GM21528 (cell line): ENCODE data around the gene MAPK8.
A peak's percentile ranks its signal among the peaks of the same experiment; 100 is the strongest.
"Not testable (repeated sequence)": the region's sequence is repeated elsewhere in the genome, so short reads cannot be mapped to it uniquely, and the experiment has no call there.

Experiments used
- ATAC-seq: cut with Tn5 transposase; IDR thresholded peaks from one replicate; pipeline ENCODE4 v1.9.1; 2021; ENCODE audit warnings: mild to moderate bottlenecking, moderate library complexity; ENCODE audit not compliant: unreplicated experiment, low FRiP score

Gene MAPK8

DNA sequence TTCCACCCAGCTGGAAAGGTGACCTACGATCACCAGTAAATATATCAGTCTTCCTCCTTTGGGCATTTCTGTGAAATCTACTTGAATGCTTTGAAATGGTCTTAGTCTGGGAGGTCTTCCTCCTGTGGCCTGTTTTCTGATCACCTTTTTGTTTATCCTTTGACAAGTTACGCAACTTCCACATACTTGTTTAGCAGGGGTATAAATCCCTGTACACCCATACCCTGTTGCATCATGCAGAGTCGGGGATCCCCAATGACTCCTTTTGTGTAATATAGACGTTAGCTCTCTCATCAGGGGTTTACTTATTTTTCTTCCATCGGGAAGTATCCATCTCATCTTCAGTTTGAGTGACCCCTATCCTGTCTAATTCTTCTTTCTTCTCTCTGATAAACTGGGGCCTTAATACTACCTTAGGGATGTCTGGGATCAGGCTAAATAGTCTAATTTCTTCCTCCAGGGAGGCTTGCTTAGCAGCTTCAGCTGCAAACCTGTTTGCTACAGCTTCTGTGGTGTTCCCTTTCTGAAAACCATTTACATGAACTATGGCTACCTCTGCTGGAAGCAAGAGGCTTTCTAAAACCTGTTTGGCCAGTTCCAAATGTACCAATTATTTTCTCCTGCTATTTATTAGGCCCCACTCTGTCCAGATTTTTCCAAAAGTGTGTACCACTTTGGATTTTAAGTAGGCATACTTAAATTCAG is 25.8 kb downstream of the MAPK8 start:
- no peak for ATAC-seq

DNA sequence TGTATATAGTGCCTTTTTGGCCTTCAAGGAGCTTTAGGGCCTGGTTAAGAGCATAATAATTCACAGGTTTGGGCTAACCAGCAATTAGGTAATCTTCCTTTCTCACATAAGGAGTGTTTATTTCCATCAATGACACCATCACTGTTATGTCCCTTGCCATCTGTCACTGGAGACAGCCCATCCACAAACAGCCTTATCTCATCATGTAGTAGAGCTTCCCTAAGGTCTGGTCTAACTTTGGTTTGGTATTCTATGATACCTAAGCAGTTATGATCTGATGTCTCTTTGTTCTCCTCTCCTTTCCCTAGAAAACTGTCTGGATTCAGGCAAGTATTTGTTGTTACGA is 26.4 kb downstream of the MAPK8 start:
- ATAC-seq = no peak

DNA sequence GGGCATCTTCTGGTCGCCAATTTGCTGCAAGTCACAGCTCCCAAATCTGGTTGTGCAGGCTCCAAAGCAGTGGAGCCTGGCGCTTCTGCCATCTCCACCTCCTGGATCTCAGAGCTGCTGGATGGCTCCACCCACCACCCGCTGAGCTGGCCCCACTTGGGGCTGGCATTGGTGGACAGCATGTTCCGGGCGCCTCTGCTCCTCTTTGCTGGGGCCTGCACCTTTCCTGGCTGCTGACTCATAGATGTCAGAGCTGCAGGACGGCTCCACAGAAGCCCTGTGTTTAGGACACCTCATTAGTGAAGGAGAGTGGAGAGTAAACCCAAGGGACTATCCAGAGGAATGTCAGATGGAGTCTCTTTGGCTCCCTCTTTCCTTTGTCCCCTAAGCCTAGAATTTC is 27.4 kb downstream of the MAPK8 start:
- no peak for ATAC-seq

DNA sequence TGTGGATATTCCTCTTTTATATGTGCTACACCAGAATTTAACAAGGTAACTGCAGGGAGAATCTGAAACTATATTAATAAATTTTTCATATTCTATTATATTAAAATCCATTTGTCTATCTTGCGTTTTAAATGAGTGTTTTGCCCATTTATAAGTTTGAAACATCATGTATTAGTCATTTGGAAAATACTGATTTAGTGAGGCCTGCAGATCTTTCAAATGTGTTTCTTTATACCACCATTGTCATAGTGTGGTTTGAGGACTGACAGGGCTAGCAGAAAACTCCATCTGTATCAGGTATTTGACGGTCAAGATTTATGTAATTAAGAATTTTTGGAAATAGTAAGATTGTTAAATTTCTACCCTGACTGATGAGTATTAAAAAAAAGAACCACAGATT is 29.3 kb downstream of the MAPK8 start:
- ATAC-seq = no peak

DNA sequence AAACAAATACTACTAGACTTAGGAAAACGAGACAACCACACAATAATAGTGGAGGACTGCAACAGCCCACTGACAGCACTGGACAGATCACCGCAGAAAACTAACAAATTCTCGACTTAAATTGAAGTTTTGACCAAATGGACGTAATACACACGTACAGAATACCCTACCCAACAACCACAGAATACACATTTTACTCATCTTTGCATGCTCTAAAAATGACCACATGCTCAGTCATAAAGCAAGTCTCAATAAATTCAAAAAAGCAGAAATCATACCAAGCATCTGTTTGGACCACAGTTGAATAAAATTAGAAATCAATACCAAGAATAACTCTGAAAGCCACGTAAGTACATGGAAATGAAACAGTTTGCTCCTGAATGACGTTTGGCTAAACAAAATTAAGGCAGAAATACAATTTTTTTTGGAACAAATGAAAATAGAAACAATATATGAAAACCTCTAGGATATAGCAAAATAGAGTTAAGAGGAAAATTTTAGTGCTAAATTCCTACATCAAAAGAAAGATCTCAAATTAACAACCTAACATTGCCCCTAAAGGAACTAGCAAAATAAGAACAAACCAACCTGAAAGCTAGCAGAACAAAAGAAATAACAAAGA is 30.6 kb downstream of the MAPK8 start:
- peak; percentile 80 for ATAC-seq

DNA sequence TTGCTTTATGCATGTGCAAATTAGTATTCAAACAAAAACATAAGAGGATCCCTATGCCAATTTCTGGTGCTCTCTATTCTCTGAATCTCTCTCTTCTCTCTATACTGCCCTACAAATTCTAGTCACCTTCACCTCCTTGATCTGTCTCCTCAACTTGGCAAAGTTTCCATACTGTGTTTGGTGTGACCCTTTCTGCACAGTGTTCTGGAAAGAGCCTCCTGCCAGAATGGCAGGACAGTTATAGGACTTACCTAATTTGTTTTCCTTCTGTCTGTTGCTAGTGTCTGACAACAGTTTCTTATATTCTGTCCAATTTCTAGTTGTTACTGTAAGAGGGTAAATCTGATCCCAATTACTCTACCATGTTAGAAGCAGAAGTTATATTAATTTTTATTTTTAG is 34.3 kb downstream of the MAPK8 start:
- no peak for ATAC-seq

DNA sequence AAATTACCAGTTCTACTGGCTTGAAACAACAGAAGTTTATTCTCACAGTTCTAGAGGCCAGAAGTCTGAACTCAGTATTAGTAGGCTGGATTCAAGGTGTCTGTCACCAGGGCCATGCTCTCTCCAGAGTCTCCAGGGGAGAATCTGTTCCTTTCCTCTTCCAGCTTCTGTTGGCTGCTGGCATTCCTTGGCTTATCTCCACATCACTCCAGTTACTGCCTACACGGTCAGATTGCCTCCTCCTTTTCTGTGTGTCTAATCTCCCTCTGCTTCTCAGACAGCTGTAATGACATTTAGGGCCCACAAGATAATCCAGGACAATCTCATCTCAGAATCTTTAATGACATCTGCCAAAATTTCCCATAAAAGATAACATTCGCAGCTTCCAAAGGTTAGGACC is 36.6 kb downstream of the MAPK8 start:
- ATAC-seq = no peak

DNA sequence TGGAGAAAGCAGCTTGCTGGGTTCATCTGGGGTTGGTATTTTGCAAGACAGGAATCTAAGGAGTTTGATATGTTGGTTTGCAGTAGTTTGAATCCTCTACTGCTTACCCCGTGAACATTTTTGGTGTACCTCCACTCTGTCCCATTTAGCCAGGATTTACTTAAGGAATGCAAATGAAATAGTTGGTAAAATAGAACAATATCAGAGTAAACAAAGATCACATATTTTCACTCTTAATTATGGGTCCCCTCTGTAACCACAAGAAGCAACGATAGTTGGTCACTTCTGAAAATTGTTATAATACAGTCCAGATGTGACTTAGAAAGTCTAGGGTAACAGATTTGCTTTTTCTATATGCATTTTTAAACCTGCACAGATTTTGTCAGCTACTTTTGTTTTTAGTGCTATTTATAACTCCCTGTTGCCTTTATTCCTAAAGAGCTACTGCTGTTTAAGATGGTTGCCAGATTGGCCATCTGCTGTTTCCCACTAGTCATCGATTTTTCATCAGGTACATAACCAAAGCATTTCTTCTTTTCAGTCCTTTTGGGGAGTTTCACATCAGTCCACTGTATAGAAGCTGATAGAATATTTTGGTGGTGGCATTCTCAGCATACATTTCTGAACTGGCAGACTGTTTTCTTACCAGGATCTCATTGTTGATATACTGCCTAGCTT is 37.6 kb downstream of the MAPK8 start:
- no peak for ATAC-seq

DNA sequence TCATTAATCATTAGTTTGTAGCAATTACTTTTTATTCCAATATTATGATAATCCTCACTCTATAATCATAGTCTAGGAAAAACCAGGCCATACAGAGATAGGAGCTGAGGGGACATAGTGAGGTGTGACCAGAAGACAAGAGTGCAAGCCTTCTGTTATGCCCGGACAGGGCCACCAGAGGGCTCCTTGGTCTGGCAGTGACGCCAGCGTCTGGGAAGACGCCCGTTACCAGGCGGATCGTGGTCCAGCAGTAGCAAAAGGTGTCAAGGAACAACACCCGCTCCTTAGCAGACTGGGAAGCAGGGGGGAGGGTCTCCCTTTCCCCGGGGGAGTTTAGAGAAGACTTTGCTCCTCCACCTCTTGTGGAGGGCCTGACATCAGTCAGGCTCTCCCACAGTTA is 39.8 kb downstream of the MAPK8 start:
- not testable (repeated sequence) for ATAC-seq

DNA sequence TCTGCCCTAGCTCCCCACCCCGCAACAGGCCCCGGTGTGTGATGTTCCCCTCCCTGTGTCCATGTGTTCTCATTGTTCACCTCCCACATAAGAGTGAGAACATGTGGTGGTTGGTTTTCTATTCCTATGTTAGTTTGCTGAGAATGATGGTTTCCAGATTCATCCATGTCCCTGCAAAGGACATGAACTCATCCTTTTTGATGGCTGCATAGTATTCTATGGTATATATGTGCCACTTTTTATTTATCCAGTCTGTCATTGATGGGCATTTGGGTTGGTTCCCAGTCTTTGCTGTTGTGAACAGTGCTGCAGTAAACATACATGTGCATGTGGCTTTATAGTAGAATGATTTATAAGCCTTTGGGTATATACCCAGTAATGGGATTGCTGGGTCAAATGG is 41.1 kb downstream of the MAPK8 start:
- not testable (repeated sequence) for ATAC-seq

DNA sequence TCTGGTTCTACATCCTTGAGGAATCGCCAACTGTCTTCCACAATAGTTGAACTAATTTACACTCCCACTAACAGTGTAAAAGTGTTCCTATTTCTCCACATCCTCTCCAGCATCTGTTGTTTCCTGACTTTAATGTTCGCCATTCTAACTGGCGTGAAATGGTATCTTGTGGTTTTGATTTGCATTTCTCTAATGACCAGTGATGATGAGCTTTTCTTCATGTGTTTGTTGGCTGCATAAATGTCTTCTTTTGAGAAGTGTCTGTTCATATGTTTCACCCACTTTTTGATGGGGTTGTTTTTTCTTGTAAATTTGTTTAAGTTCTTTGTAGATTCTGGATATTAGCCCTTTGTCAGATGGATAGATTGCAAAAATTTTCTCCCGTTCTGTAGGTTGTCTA is 41.5 kb downstream of the MAPK8 start:
- ATAC-seq = not testable (repeated sequence)

DNA sequence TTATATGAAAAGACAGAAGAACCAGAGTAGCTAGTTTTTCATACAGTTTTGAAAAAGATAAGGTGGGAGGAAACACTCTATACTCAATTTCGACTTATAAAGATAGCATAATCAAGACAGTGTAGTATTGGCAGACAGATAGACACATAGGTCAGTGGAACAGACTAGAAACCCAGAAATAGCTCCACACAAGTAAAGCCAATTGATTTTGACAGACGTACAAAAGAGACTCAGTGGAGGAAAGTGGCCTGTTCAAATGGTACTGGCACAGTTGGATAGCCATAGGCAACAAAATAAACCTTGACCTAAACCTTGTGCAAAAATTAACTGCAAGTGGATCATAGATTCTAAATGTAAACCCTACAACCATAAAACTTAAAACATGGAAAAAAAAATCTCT is 46.8 kb downstream of the MAPK8 start:
- no peak for ATAC-seq

DNA sequence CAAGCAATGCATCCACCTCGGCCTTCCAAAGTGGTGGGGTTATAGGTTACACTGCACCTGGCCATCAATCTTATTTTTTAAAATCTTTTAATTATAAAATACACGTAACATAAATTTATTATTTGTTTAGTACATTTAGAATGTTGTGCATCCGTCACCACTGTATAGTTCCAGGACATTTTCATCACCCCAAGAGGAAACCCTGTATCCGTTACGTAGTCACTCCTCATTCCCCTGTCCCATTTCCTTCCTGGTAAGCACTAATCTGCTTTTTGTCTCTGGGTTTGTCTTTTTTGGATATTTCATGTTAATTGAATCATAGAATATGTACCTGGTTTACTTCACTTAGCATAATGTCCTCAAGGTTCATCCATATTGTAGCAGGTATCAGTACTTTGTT is 51.2 kb downstream of the MAPK8 start:
- ATAC-seq = no peak

DNA sequence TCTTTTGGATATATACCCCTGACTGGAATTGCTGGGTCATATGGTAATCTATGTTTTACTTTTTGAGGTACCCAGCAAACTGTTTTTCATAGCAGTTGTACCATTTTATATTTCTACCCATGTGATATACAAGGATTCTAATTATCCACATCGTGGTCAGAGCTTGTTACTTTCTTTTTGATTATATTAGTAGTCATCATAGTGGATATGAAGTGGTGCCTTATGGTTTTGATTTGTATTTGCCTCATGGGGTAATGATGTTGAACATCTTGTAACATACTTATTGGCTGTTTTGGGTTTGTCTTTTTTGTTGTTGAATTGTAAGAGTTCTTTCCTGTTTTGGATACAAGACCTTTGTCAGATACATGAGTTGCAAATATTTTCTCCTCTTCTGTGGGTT is 51.7 kb downstream of the MAPK8 start:
- no peak for ATAC-seq

DNA sequence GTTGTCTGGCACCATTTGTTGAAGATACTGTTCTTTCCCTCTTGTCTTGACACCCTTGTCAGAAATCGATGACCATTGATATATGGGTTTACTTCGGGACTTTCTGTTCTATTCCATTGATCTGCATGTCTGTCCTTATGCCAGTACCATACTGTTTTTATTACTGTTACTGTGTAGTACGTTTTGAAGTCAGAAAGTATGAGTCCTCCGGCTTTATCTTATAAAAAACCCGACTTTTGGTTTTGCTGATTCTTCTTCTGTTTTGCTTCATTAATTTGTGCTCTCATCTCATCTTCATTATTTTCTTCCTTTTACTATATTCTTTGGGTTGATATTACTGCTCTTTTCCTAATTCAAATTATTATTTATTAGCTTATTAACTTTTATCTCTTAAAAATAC is 52.4 kb downstream of the MAPK8 start:
- ATAC-seq = no peak

DNA sequence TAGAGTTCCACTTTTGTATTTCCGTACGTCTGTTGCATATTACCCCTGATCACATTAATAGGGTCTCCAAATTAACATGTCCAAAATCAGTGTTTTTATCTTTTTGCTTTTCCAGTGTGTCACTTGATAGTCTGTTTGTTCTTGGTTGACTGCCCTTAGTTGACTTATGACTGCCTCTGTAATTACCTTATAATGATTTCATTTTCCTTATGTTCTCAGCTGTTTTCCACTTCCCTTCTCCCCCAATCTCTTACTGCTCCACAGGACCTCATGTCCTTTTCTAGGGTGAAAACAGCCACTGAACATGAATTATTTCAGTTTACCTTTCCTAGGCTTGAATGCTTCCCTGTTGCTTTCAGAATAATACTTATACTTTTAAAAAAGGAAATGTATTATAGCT is 54.7 kb downstream of the MAPK8 start:
- ATAC-seq = no peak

DNA sequence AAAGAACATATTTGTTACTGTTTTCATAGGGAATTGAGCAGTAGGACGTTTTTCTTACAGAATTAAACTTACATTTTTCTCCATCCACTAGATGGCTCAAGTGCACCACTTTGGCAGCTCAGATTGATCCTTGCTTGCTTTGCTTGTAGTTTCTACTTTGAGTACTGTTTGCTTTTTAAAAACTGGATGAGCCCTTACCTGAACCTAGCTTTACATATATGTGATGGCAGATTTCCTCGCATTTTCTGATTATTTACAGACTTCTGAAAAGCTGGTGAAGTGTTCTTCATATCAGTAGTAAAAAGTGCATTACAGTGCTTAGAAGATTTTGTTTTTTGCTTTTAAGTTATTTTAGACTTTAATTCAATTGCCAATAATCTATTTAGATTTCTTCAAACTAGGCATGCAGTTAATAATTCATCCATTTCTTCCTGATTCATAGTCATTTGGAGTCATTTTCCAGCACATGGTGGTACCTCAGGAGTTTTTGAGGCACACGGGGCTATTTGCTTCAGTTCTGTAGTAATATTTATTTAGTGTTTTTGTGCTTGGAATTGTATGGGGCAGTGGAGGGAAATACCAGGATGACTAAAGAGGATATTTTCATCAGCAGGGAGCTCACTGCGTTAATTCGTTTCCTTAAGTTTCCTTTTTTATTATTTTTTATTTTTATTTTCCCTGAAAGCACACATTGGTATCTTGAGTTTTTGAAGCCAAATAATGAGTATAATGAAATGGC is 57.3 kb downstream of the MAPK8 start:
- ATAC-seq = no peak

DNA sequence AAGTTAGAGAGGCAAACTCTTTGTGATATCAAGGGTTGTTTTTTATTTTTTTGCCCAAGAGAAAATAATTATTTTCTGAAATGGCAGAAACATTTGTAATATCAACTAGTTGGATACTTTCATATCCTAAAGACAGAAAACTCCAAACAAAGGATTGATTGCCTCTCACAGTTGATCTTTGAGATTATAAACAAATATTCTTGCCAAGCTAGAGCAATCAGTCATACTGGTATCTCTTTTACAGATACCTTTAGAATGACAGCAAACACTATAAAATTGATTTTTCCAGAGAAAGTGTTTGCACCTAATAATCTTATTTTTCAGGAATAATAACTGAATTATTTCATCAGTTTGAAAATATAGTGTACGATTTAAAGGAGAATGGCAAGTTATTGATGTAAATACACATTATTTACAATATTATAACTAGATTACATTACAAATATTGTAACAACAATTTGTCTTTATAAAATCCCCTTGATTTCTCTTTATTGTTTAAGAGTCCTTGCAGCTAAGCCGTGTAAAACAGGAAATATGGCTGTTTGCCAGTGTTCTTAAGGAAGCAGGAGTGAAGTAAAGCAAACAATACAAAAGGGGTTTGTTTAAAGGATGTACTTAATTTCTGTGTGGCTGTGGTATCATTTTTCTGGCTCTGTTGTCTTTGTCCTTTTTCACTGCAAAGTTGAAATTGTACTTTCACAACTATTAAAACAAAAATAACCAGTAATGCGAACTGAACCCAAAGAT is 58.4 kb downstream of the MAPK8 start:
- no peak for ATAC-seq

DNA sequence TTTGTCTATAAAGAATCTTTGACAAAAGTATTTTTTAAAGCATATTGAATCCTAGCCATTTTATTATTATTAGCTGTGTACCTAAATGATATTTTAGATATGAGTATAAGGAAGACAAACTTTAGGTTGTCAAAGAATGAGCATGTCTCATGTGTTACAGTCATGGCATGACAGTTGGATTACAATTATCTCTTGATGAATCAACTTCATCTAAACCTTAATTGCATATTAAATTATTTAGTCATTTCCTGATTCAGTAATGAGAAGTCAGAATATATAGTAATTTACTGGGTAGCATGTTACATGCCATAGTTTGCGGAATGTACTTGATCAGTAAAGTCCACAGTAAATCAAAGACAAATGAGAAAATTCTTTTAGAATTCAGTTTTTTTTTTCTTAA is 59.2 kb downstream of the MAPK8 start:
- no peak for ATAC-seq

DNA sequence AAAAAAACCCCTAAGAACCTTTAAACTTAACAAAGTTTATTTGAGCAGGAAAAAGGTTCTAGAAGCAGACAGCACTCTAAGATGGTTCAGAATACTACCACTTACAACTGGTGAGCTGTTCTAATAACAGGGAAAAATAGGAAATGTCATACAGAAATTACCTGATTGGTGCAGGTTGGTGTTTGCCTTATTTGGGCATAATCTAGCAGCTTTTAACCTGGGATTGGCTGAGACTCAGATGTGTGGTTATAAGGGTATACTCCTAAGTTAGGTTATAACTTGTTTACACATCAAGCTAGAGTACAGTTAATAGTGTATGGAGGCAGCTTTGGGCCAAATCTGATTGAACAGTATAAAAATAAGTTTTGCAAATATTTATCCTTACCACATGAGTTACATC is 59.8 kb downstream of the MAPK8 start:
- ATAC-seq = no peak

DNA sequence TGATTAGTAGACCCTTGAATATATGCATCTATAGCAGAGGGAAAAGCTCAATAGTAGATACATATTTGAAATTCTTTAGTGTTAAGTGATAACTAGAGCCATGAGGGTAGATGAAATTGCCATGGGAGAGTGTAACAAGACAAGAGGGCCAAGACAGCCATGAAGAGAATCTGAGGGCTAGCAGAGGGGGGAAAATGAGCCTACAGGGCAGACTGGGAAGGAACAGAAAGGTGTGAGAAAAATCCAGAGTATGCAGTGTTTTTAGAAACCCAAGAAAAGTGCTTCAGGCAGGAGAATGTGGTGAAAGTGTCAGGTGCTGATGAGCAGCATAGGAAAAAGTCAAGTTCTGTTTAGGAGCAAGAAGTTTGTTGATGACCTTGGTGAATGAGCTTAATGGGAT is 63.0 kb downstream of the MAPK8 start:
- ATAC-seq = no peak
